Epithelial cell of esophagus (primary cell): ENCODE data around the gene MRPL1.
A peak's percentile ranks its signal among the peaks of the same experiment; 100 is the strongest.

Experiments
- DNase-seq: peaks from one replicate; pipeline ENCODE4 v3.0.0; 2010; ENCODE audit warnings: low read depth
- H3K4me3 ChIP-seq: 2 replicates; pipeline ENCODE4 v1.5.1; 2011; ENCODE audit warnings: mild to moderate bottlenecking, low read length, control low read depth
- CTCF ChIP-seq: IDR thresholded peaks from 2 replicates; pipeline ENCODE4 v1.5.1; 2011; ENCODE audit warnings: low read depth, mild to moderate bottlenecking, low read length, control low read depth, inconsistent platforms; ENCODE audit not compliant: insufficient read depth; ENCODE audit errors: missing control alignments

Gene MRPL1

GRCh38 chr4:77833126-77833724 lies 29.4 kb upstream of the MRPL1 start:
- no peak for TF ChIP-seq CTCF
- H3K4me3 ChIP-seq: no peak overlapping the region
- DNase-seq: peak; percentile 81

GRCh38 chr4:77834403-77834802 lies 28.2 kb upstream of the MRPL1 start:
- no peak for DNase-seq
- TF ChIP-seq CTCF: no peak
- H3K4me3 ChIP-seq: no peak overlapping the region

- DNase-seq: peak; percentile 59
Observed at GRCh38 chr4:77843628-77844027, 19.0 kb upstream of the MRPL1 start.

GRCh38 chr4:77844363-77844762 lies 18.3 kb upstream of the MRPL1 start:
- no peak for DNase-seq
- no peak overlapping the region for H3K4me3 ChIP-seq
- TF ChIP-seq CTCF: no peak

More at GRCh38 chr4:77843628-77844027, 19.0 kb upstream of the MRPL1 start:
- TF ChIP-seq CTCF: peak; percentile 7
- H3K4me3 ChIP-seq: no peak overlapping the region

- no peak for DNase-seq
- H3K4me3 ChIP-seq: no peak overlapping the region
- no peak for TF ChIP-seq CTCF
Observed at GRCh38 chr4:77845400-77845799, 17.2 kb upstream of the MRPL1 start.

- no peak for DNase-seq
- TF ChIP-seq CTCF: no peak
- H3K4me3 ChIP-seq: no peak overlapping the region
Observed at GRCh38 chr4:77845929-77846328, 16.7 kb upstream of the MRPL1 start.

- TF ChIP-seq CTCF: no peak
- DNase-seq: no peak
- H3K4me3 ChIP-seq: no peak overlapping the region
Observed at GRCh38 chr4:77848508-77848907, 14.1 kb upstream of the MRPL1 start.
